HG02588 (cell line): Measurements from ENCODE around the gene TRIML2.

ENCODE experiments used
- ATAC-seq: cut with Tn5 transposase; IDR thresholded peaks from one replicate; pipeline ENCODE4 v1.9.1; 2021; ENCODE audit warnings: mild to moderate bottlenecking, moderate library complexity; ENCODE audit not compliant: unreplicated experiment

TRIML2 gene

GRCh38 chr4:188109157-188109755 is at the start of gene TRIML2:
Gene TRIML2 (minus strand): TSS chr4:188109603. CDS start chr4:188105368, 4,235 bp downstream.
- no peak for ATAC-seq

GRCh38 chr4:188158336-188158735 is 48.9 kb upstream of the TRIML2 start:
- ATAC-seq, result no peak

- ATAC-seq, result no peak
Measured at GRCh38 chr4:188154668-188155405, 45.4 kb upstream of the TRIML2 start.

- no peak for ATAC-seq
Measured at GRCh38 chr4:188147776-188148175, 38.4 kb upstream of the TRIML2 start.

GRCh38 chr4:188147176-188147575 is 37.8 kb upstream of the TRIML2 start:
- ATAC-seq, result no peak

- no peak for ATAC-seq
Measured at GRCh38 chr4:188146618-188147017, 37.2 kb upstream of the TRIML2 start.

- no peak for ATAC-seq
Measured at GRCh38 chr4:188145601-188146000, 36.2 kb upstream of the TRIML2 start.

GRCh38 chr4:188143731-188144130 is 34.3 kb upstream of the TRIML2 start:
- no peak for ATAC-seq

GRCh38 chr4:188139671-188140070 is 30.3 kb upstream of the TRIML2 start:
- ATAC-seq, result no peak

- no peak for ATAC-seq
Measured at GRCh38 chr4:188139141-188139540, 29.7 kb upstream of the TRIML2 start, which contains the start of gene TRIML1. Gene TRIML1 (plus strand): TSS chr4:188139441. CDS start chr4:188139559, 118 bp downstream.

- ATAC-seq, result no peak
Measured at GRCh38 chr4:188138227-188138626, 28.8 kb upstream of the TRIML2 start.

GRCh38 chr4:188132232-188132631 is 22.8 kb upstream of the TRIML2 start:
- ATAC-seq, result no peak

- ATAC-seq, result no peak
Measured at GRCh38 chr4:188130355-188130754, 21.0 kb upstream of the TRIML2 start.

GRCh38 chr4:188127214-188127874 is 17.9 kb upstream of the TRIML2 start:
- ATAC-seq, result no peak

- ATAC-seq, result no peak
Measured at GRCh38 chr4:188121530-188121929, 12.1 kb upstream of the TRIML2 start.

- ATAC-seq, result no peak
Measured at GRCh38 chr4:188117631-188118324, 8.4 kb upstream of the TRIML2 start.

- no peak for ATAC-seq
Measured at GRCh38 chr4:188113156-188113555, 3.8 kb upstream of the TRIML2 start.

- ATAC-seq, result no peak
Measured at GRCh38 chr4:188111955-188112354, 2.6 kb upstream of the TRIML2 start.

- no peak for ATAC-seq
Measured at GRCh38 chr4:188110741-188111471, 1.5 kb upstream of the TRIML2 start.

GRCh38 chr4:188110036-188110435 is 633 bp upstream of the TRIML2 start:
- ATAC-seq, result no peak
